HCT116 (cell line): Measurements from ENCODE around the gene ABCA1. TPM values are rescaled to one million over a fixed set of nuclear protein-coding genes. Genes with fewer than 3 reads are reported as not detected.

Experiments used
- ATAC-seq: fragments of 200-7000 bp; cut with Tn5 transposase; 2 replicates; pipeline ENCODE4 v1.9.1; 2020; ENCODE audit warnings: mild to moderate bottlenecking, moderate library complexity
- BruUV-seq: library from RNA; stranded (reverse); fragments of 400-500 nt; replicated peaks from 2 replicates; lab custom pipeline; 2021; lab: Mats Ljungman, UMichigan
- CTCF ChIA-PET: fragments of 300-600 bp; sonication (Branson Sonifier 250); formaldehyde crosslinking; loops from one replicate; lab custom pipeline; 2021; ENCODE audit warnings: antibody characterized with exemption; lab: Charles Lee
- POLR2A ChIA-PET: fragments of 300-600, 350-600 bp; sonication (Branson Sonifier 250); formaldehyde crosslinking; loops from one replicate; lab custom pipeline; 2021; ENCODE audit warnings: antibody characterized with exemption; lab: Charles Lee
- RAD21 ChIA-PET, 2 experiments: fragments of 300-600 bp; sonication (Branson Sonifier 250); formaldehyde crosslinking; loops; one replicate each; lab custom pipeline; 2023; ENCODE audit warnings: low total read pairs in 2 of 2; ENCODE audit not compliant: uncharacterized antibody in 2 of 2, unreplicated experiment in 2 of 2, low non-redundant PET in 1 of 2; lab: Charles Lee
- DNase-seq: peaks from one replicate; pipeline ENCODE4 v3.0.0-alpha.2; 2010; ENCODE audit warnings: low read depth, low spot score
- H2AFZ ChIP-seq: fragments of 200-600 bp; shearing (Covaris generic), sonication (generic); 2 replicates; pipeline ENCODE4 v1.6.1; 2017; ENCODE audit warnings: low read depth, mixed run types, mixed read lengths, antibody characterized with exemption, low read length; ENCODE audit not compliant: poor library complexity, severe bottlenecking
- H3K27ac ChIP-seq: 2 replicates; pipeline ENCODE4 v1.5.1; 2012; ENCODE audit warnings: low read depth, low read length
- H3K27me3 ChIP-seq: fragments of 200-600 bp; sonication (generic); 2 replicates; pipeline ENCODE4 v1.6.1; 2016; ENCODE audit warnings: mixed run types, low read length, mixed read lengths; ENCODE audit not compliant: insufficient read depth
- H3K36me3 ChIP-seq, 2 experiments: fragments of 200-500 bp in 1 of 2; fragments of 200-600 bp in 1 of 2; sonication (Bioruptor generic) in 1 of 2; sonication (generic) in 1 of 2; 2 replicates each; pipeline versions ENCODE4 v1.5.1 to v1.6.1; 2014 to 2016; ENCODE audit warnings: low read length in 2 of 2, inconsistent platforms in 1 of 2, mixed read lengths in 1 of 2, mixed run types in 1 of 2; ENCODE audit not compliant: insufficient read depth in 2 of 2, control insufficient read depth in 1 of 2
- H3K4me1 ChIP-seq, 2 experiments: fragments of 200-600 bp in 1 of 2; sonication (generic) in 1 of 2; 2 replicates each; pipeline versions ENCODE4 v1.5.1 to v1.6.1; 2012 to 2017; ENCODE audit warnings: low read length in 2 of 2, inconsistent platforms in 1 of 2, mild to moderate bottlenecking in 1 of 2, mixed read lengths in 1 of 2, mixed run types in 1 of 2, moderate library complexity in 1 of 2; ENCODE audit not compliant: insufficient read depth in 2 of 2, control insufficient read depth in 1 of 2
- H3K4me2 ChIP-seq: fragments of 200-600 bp; sonication (generic); 2 replicates; pipeline ENCODE4 v1.6.1; 2017; ENCODE audit warnings: mixed run types, low read length, mixed read lengths
- H3K4me3 ChIP-seq, 2 experiments: fragments of 200-600 bp in 1 of 2; sonication (generic) in 1 of 2; replicated peaks in 1 of 2; 2 replicates each; pipeline ENCODE4 v1.5.1; 2011 to 2016; ENCODE audit warnings: low read length in 2 of 2, control low read depth in 1 of 2, low read depth in 1 of 2, mild to moderate bottlenecking in 1 of 2, mixed read lengths in 1 of 2, mixed run types in 1 of 2
- H3K79me2 ChIP-seq: fragments of 200-600 bp; sonication (generic); 2 replicates; pipeline ENCODE4 v1.6.1; 2017; ENCODE audit warnings: mild to moderate bottlenecking, mixed run types, low read length, moderate library complexity, mixed read lengths; ENCODE audit not compliant: insufficient read depth
- H3K9ac ChIP-seq: fragments of 200-600 bp; sonication (generic); 2 replicates; pipeline ENCODE4 v1.6.1; 2016; ENCODE audit warnings: low read length, mixed read lengths
- H3K9me2 ChIP-seq: fragments of 200-600 bp; sonication (generic), shearing (Covaris generic); 2 replicates; pipeline ENCODE4 v1.6.1; 2017; ENCODE audit warnings: mixed run types, mild to moderate bottlenecking, moderate library complexity; ENCODE audit not compliant: insufficient read depth
- H3K9me3 ChIP-seq, 2 experiments: fragments of 200-500 bp in 1 of 2; fragments of 200-600 bp in 1 of 2; sonication (Bioruptor generic) in 1 of 2; sonication (generic) in 1 of 2; 2 replicates each; pipeline ENCODE4 v1.6.1; 2014 to 2017; ENCODE audit warnings: low read length in 2 of 2, mixed read lengths in 2 of 2, inconsistent platforms in 1 of 2, low read depth in 1 of 2, mild to moderate bottlenecking in 1 of 2, mixed run types in 1 of 2, moderate library complexity in 1 of 2; ENCODE audit not compliant: control insufficient read depth in 1 of 2, insufficient read depth in 1 of 2
- H4K20me1 ChIP-seq: fragments of 200-600 bp; sonication (generic), shearing (Covaris generic); 2 replicates; pipeline ENCODE4 v1.6.1; 2017; ENCODE audit warnings: mixed run types, mild to moderate bottlenecking, moderate library complexity; ENCODE audit not compliant: insufficient read depth
- RAD21 ChIP-seq: IDR thresholded peaks from 2 replicates; pipeline ENCODE4 v1.6.1; 2012; ENCODE audit warnings: low read depth, mild to moderate bottlenecking
- SRF ChIP-seq: IDR thresholded peaks from 2 replicates; pipeline ENCODE4 v1.6.1; 2012; ENCODE audit warnings: low read depth
- intact Hi-C: fragments of 100-400 bp; cut with micrococcal nuclease; formaldehyde crosslinking; loops from 2 replicates; pipeline ENCODE4 v1.10.0; 2022
- total RNA-seq: library from RNA; stranded (reverse); gene quantifications from one replicate; pipeline ENCODE4 v1.2.1, GENCODE V29; 2021; ENCODE audit not compliant: unreplicated experiment
- TF ChIP-seq, protein P1 (sequence below): IDR thresholded peaks from 2 replicates; pipeline ENCODE4 v1.6.1; 2012
- TF ChIP-seq, protein P2 (sequence below), 3 experiments: fragments of 200-600 bp in 1 of 3; sonication (generic) in 1 of 3; IDR thresholded peaks in 2 of 3; conservative IDR thresholded peaks in 1 of 3; 2 replicates each; pipeline ENCODE4 v1.5.1; 2012 to 2017; ENCODE audit warnings: low read depth in 2 of 3, low read length in 2 of 3, antibody characterized with exemption in 1 of 3, borderline replicate concordance in 1 of 3, control low read depth in 1 of 3, mild to moderate bottlenecking in 1 of 3, mixed read lengths in 1 of 3, mixed run types in 1 of 3, moderate library complexity in 1 of 3; ENCODE audit not compliant: insufficient read depth in 1 of 3

Gene ABCA1
- total RNA-seq, 1 experiment from 2014 or later = 0.89 TPM

- DNase-seq = peak; percentile 51
- CTCF ChIA-PET = interaction anchor here (0.6 to 1.1 kb wide), 6 partner anchors 12 to 811 kb away, joined by 3 to 4 read pairs (median 3); no protein-coding TSS in a partner anchor
- intact Hi-C loops = loop anchor here (1.0 to 5.0 kb wide), 4 partner anchors 61 to 566 kb away; no protein-coding TSS in a partner anchor
Measured at GRCh38 chr9:104743376-104743985, 184.5 kb downstream of the ABCA1 start.

More at GRCh38 chr9:104743376-104743985, 184.5 kb downstream of the ABCA1 start:
- no peak overlapping the region for H3K4me3 ChIP-seq
- H3K36me3 ChIP-seq = no peaks in the 10 kb centered on the region
- no peaks in the 10 kb centered on the region for H3K9me3 ChIP-seq
- no peaks in the 10 kb centered on the region for H3K79me2 ChIP-seq
- no TSS peak for BruUV-seq
- peaks cover 0 to 6% of the 10 kb centered on the region in 2 experiments; a peak in 2 of 4 replicates for H3K4me1 ChIP-seq
- POLR2A ChIA-PET = no interaction called here
- no peaks in the 10 kb centered on the region for H3K27me3 ChIP-seq
- H3K4me2 ChIP-seq = no peak overlapping the region
- peak; percentile 40 for ATAC-seq
- no peaks in the 10 kb centered on the region for H3K9me2 ChIP-seq
- RAD21 ChIA-PET = interaction anchor here (1.0 kb wide), 2 partner anchors 567 kb away, joined by 3 to 4 read pairs; no protein-coding TSS in a partner anchor
- H4K20me1 ChIP-seq = no peaks in the 10 kb centered on the region
- H3K27ac ChIP-seq = no peak overlapping the region
- no peak overlapping the region for H2AFZ ChIP-seq
- TF ChIP-seq, protein P1, sequence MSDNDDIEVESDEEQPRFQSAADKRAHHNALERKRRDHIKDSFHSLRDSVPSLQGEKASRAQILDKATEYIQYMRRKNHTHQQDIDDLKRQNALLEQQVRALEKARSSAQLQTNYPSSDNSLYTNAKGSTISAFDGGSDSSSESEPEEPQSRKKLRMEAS = no peak
- TF ChIP-seq SRF = no peak
- peak; percentile 84 for TF ChIP-seq RAD21
- TF ChIP-seq, protein P2, sequence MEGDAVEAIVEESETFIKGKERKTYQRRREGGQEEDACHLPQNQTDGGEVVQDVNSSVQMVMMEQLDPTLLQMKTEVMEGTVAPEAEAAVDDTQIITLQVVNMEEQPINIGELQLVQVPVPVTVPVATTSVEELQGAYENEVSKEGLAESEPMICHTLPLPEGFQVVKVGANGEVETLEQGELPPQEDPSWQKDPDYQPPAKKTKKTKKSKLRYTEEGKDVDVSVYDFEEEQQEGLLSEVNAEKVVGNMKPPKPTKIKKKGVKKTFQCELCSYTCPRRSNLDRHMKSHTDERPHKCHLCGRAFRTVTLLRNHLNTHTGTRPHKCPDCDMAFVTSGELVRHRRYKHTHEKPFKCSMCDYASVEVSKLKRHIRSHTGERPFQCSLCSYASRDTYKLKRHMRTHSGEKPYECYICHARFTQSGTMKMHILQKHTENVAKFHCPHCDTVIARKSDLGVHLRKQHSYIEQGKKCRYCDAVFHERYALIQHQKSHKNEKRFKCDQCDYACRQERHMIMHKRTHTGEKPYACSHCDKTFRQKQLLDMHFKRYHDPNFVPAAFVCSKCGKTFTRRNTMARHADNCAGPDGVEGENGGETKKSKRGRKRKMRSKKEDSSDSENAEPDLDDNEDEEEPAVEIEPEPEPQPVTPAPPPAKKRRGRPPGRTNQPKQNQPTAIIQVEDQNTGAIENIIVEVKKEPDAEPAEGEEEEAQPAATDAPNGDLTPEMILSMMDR (IDR thresholded peaks at IDR 0.05 in 2 of 3, conservative IDR thresholded peaks at IDR 0.05 in 1 of 3; ENCODE audit: borderline replicate concordance in 1 of 3, insufficient read depth in 1 of 3, low read depth in 2 of 3, low read length in 2 of 3) = peak; percentile 54 to 86 (median 67)
- no peak overlapping the region for H3K9ac ChIP-seq
